GM19043 (cell line): ENCODE data around the gene ZNF507.

Experiments
- ATAC-seq: cut with Tn5 transposase; IDR thresholded peaks from one replicate; pipeline ENCODE4 v1.9.1; 2021; ENCODE audit warnings: low read depth; ENCODE audit not compliant: unreplicated experiment

The ZNF507 gene

GRCh38 chr19:32345261-32346207 lies at the start of gene ZNF507:
TSS of gene ZNF507 (plus strand) at chr19:32345610. CDS start at chr19:32352831, 7,221 bp downstream.
- ATAC-seq: peak; percentile 79

GRCh38 chr19:32296694-32297093 lies 48.7 kb upstream of the ZNF507 start:
- no peak for ATAC-seq

GRCh38 chr19:32302778-32303177 lies 42.6 kb upstream of the ZNF507 start:
- no peak for ATAC-seq

GRCh38 chr19:32303193-32303592 lies 42.2 kb upstream of the ZNF507 start:
- ATAC-seq: no peak

GRCh38 chr19:32307591-32307990 lies 37.8 kb upstream of the ZNF507 start:
- ATAC-seq: no peak

- ATAC-seq: no peak
Measured at GRCh38 chr19:32308431-32309077, 36.9 kb upstream of the ZNF507 start.

GRCh38 chr19:32309711-32310390 lies 35.6 kb upstream of the ZNF507 start:
- ATAC-seq: no peak

- ATAC-seq: no peak
Measured at GRCh38 chr19:32311371-32311770, 34.0 kb upstream of the ZNF507 start.

- ATAC-seq: no peak
Measured at GRCh38 chr19:32313569-32314265, 31.7 kb upstream of the ZNF507 start.

- ATAC-seq: no peak
Measured at GRCh38 chr19:32316034-32316433, 29.4 kb upstream of the ZNF507 start.

- no peak for ATAC-seq
Measured at GRCh38 chr19:32317086-32317485, 28.3 kb upstream of the ZNF507 start.

- ATAC-seq: no peak
Measured at GRCh38 chr19:32318884-32319520, 26.4 kb upstream of the ZNF507 start.

GRCh38 chr19:32322541-32322940 lies 22.9 kb upstream of the ZNF507 start:
- no peak for ATAC-seq

GRCh38 chr19:32324631-32325285 lies 20.7 kb upstream of the ZNF507 start:
- no peak for ATAC-seq

GRCh38 chr19:32330213-32330857 lies 15.1 kb upstream of the ZNF507 start:
- no peak for ATAC-seq

GRCh38 chr19:32333227-32333626 lies 12.2 kb upstream of the ZNF507 start:
- no peak for ATAC-seq

- ATAC-seq: no peak
Measured at GRCh38 chr19:32336259-32337083, 8.9 kb upstream of the ZNF507 start.

- ATAC-seq: no peak
Measured at GRCh38 chr19:32337084-32337808, 8.2 kb upstream of the ZNF507 start.
